ENCODE measurements around the gene RABEP2. TPM values are rescaled to one million over a fixed set of nuclear protein-coding genes. Genes with fewer than 3 reads are reported as not detected.
A peak's percentile ranks its signal among the peaks of the same experiment; 100 is the strongest.

RABEP2 gene
- total and polyA plus RNA-seq, 12 donors = 11.8 to 47.6 (median 15.9) TPM

DNA sequence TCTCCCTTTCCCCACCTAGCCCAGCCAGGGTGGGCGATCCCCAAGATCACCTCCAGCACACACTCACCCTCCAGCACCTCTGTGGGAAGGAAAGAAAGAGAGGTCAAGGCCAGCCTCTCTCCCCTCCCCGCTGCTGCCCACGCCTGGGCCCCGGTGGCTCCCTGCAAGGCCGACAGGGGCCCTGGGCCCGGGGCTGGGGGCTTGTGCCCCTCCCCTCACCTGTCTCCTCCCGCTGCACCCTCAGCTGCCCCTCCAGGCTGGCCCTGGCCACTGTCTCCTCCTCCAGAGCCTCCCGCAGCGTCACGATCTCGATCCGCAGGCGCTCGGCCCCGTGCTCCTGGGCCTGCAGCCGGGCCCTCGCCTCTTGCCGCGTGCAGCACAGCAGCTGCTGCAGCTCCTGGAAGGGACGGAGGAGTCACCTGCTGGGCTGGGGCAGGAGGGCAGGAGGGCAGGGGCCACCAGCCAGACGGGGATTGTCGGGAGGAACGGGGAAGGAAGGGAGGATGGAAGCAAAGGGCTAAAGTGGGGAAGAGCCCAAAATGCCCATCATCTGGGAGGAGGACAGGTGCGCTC lies 19.2 kb downstream of the RABEP2 start:
- TF ChIP-seq, protein P1, sequence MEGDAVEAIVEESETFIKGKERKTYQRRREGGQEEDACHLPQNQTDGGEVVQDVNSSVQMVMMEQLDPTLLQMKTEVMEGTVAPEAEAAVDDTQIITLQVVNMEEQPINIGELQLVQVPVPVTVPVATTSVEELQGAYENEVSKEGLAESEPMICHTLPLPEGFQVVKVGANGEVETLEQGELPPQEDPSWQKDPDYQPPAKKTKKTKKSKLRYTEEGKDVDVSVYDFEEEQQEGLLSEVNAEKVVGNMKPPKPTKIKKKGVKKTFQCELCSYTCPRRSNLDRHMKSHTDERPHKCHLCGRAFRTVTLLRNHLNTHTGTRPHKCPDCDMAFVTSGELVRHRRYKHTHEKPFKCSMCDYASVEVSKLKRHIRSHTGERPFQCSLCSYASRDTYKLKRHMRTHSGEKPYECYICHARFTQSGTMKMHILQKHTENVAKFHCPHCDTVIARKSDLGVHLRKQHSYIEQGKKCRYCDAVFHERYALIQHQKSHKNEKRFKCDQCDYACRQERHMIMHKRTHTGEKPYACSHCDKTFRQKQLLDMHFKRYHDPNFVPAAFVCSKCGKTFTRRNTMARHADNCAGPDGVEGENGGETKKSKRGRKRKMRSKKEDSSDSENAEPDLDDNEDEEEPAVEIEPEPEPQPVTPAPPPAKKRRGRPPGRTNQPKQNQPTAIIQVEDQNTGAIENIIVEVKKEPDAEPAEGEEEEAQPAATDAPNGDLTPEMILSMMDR (IDR thresholded peaks at IDR 0.05) = no peak
- no peak overlapping the region for H3K4me3 ChIP-seq
- ATAC-seq (peak in 1 of 8 donors; percentile 15), DNase-seq (no peak)
- H3K36me3 ChIP-seq = peaks cover 0 to 68% (median 22%) of the 10 kb centered on the region in 9 donors
- H3K27me3 ChIP-seq = no peaks in the 10 kb centered on the region
- intact Hi-C loops (cut with DNase I) = no loop called here
- no peaks in the 10 kb centered on the region for H3K9me3 ChIP-seq
- H3K27ac ChIP-seq = no peak overlapping the region
- WGBS, 2 donors = 80 to 87% methylated on average over 24 of the region's 24 CpGs
- H3K4me1 ChIP-seq = no peaks in the 10 kb centered on the region

DNA sequence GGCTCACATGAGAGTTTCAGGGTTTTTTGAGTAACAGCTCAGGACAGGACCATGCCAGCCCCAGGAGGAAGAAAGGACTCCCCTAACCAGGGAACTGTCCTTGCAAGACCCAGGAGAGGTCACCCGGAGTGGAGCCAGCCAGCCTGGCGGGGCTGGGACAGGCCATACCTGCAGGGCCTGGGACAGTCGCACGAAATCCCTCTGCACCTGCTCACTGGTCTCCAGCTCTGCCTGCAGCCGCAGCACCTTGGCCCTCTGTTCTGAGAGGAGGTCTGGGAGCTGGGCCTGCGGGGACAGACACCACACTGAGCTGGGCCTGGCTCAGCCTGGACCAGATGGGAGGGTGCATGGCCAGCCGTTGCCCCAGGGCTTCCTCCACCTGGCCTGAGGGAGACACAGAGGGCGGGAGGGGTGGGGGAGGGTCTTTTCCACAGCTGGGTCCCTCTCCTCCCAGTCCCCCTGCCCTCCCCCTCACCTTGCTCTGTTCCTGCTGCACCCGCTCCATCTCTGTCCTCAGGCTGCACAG lies 19.7 kb downstream of the RABEP2 start:
- Histone ChIP-seq H3K4me1 (no peaks in the 10 kb centered on the region), H3K27ac (no peak overlapping the region), H3K4me3 (no peak overlapping the region), H3K36me3 (peaks cover 0 to 62% (median 17%) of the 10 kb centered on the region in 9 donors), H3K9me3 (no peaks in the 10 kb centered on the region), H3K27me3 (no peaks in the 10 kb centered on the region)
- DNase-seq (no peak), ATAC-seq (no peak)
- TF ChIP-seq, protein P1 (IDR thresholded peaks at IDR 0.05) = no peak
- intact Hi-C loops (cut with DNase I) = no loop called here
- 91 to 93% methylated on average over 9 of the region's 9 CpGs for WGBS, 2 donors

DNA sequence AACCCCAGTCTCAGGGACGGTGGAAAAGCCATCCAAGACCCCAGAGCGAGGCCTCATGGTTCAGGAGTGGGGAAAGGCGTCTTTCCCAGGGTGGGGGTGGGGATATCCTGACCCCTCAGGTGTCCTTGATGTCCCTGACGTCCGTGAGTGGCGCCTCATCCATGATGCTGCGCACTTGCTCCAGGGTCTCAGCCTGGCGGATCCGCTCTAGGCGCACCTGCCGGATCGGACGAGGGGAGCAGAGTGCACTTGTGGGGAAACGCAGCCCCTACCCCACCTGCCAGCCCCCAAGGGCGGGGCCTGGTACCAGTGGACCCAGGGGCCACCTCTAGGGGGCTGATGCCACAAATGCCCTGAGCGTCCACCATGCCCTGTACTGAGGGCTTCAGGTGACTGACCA lies 20.2 kb downstream of the RABEP2 start:
- no peak overlapping the region for H3K4me3 ChIP-seq
- peaks cover 0 to 58% (median 17%) of the 10 kb centered on the region in 9 donors for H3K36me3 ChIP-seq
- intact Hi-C loops (cut with DNase I) = no loop called here
- TF ChIP-seq, protein P1 (IDR thresholded peaks at IDR 0.05) = no peak
- no peak overlapping the region for H3K27ac ChIP-seq
- ATAC-seq (no peak), DNase-seq (no peak)
- H3K27me3 ChIP-seq = no peaks in the 10 kb centered on the region
- H3K9me3 ChIP-seq = no peaks in the 10 kb centered on the region
- 96% methylated on average over 16 of the region's 16 CpGs for WGBS, 2 donors
- H3K4me1 ChIP-seq = no peaks in the 10 kb centered on the region

DNA sequence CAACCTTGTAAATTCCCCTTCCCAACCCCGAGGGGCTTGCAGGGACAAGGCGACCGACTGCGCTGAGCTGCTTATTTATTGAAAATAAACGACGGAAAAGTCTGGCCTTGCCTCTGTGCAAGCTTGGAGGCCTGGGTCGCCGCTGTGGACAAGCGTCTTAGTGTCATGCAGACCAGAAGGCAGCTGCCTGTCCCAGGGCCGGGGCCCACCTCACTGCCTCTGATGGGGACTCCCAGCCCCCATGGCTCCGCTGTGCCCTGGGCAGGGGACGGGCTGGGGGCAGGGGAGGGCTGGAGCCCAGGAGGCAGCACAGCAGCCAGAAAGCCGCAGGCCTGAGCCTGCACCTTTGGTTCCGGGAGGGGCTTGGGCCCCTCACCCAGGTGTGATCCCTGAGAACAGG lies 20.7 kb downstream of the RABEP2 start:
- H3K9me3 ChIP-seq = no peaks in the 10 kb centered on the region
- peaks cover 0 to 55% (median 17%) of the 10 kb centered on the region in 9 donors for H3K36me3 ChIP-seq
- TF ChIP-seq, protein P1 (IDR thresholded peaks at IDR 0.05) = no peak
- no peaks in the 10 kb centered on the region for H3K27me3 ChIP-seq
- DNase-seq (no peak), ATAC-seq (peak in 1 of 8 donors; percentile 14)
- 90 to 94% methylated on average over 14 of the region's 14 CpGs for WGBS, 2 donors
- no peak overlapping the region for H3K4me3 ChIP-seq
- intact Hi-C loops (cut with DNase I) = no loop called here
- H3K4me1 ChIP-seq = no peaks in the 10 kb centered on the region
- no peak overlapping the region for H3K27ac ChIP-seq

Data from heart right ventricle (tissue), 16 donors.